Astrocyte (in vitro differentiated cells and primary cell): ENCODE results near the gene PRSS38.

Source experiments
- EZH2 ChIP-seq: IDR thresholded peaks from 2 replicates; pipeline ENCODE4 v1.6.1; 2012; ENCODE audit warnings: mild to moderate bottlenecking, low read length, inconsistent platforms; ENCODE audit not compliant: insufficient read depth
- TF ChIP-seq, protein P1 (sequence below): IDR thresholded peaks from 2 replicates; pipeline ENCODE4 v1.5.1; 2011; ENCODE audit warnings: low read depth, mild to moderate bottlenecking, inconsistent platforms, low read length, moderate library complexity; ENCODE audit not compliant: insufficient read depth

DNA sequence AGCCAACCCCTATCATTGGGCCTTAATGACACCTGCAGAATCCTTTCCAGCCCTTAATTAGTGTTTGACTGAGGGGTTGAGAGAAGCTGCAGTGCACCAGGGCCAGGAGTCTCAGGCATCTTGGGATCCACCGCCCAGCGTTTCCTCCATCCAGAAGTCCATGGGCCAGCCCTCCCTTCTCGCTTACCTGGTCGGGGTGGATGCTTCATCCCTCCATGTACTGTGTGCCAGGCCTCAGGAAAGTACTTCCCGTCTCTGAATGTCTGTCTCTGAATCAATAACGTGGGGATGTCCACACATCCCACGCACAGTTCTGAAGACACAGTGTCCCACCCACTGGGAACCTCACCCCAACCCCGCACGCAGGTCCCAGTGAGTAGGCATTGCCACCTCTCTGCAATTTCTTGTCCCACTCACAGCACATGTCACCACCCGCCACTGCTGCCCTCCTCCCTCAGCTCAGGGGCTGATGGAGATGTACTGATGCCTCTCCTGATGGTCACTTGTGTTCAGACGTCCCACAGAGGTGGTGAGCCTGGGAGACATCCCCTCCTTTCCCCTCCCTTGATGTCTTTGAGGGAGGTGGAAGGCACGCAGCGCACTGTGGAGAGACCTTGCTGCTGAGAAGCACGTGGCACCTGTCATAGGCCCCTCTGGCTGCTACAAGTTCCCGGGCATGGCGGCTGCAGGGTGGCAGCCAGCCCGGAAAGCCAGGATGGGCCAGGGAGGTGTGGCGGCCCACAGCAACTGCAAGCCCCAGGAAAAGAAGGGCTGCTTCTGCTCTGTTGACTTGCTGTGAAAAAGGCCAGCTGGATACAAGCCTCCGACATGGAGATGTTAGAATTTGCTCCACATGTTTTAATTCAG, 29.4 kb upstream of the PRSS38 start:
- TF ChIP-seq, protein P1, sequence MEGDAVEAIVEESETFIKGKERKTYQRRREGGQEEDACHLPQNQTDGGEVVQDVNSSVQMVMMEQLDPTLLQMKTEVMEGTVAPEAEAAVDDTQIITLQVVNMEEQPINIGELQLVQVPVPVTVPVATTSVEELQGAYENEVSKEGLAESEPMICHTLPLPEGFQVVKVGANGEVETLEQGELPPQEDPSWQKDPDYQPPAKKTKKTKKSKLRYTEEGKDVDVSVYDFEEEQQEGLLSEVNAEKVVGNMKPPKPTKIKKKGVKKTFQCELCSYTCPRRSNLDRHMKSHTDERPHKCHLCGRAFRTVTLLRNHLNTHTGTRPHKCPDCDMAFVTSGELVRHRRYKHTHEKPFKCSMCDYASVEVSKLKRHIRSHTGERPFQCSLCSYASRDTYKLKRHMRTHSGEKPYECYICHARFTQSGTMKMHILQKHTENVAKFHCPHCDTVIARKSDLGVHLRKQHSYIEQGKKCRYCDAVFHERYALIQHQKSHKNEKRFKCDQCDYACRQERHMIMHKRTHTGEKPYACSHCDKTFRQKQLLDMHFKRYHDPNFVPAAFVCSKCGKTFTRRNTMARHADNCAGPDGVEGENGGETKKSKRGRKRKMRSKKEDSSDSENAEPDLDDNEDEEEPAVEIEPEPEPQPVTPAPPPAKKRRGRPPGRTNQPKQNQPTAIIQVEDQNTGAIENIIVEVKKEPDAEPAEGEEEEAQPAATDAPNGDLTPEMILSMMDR: no peak
- no peak for TF ChIP-seq EZH2
